ENCODE results near the gene ADAMTS2.

The ADAMTS2 gene

DNA sequence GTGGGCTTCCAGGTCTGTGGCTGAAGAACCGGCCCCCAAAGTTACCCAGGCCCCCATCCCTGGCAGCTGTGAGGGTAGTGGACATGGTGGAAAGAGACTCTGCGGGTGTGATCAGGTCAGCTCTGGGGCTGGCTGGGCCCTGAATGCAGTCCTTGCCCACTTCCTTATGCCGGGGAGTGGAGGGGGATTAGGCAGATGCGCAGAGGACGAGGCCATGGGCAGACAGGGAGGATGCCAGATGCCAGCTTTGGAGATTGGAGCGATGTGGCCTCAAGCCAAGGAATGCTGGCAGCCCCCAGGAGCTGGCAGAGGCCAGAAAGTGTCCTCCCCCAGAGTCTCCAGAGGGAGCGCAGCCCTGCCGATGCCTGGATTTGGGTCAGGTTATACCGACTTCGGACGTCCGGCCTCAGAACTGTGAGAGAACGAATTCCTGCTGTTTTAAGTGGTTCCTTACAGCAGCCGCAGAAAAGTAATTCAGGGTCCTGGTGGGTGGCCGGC is 69.8 kb downstream of the ADAMTS2 start:
- DNase-seq = no peak

DNA sequence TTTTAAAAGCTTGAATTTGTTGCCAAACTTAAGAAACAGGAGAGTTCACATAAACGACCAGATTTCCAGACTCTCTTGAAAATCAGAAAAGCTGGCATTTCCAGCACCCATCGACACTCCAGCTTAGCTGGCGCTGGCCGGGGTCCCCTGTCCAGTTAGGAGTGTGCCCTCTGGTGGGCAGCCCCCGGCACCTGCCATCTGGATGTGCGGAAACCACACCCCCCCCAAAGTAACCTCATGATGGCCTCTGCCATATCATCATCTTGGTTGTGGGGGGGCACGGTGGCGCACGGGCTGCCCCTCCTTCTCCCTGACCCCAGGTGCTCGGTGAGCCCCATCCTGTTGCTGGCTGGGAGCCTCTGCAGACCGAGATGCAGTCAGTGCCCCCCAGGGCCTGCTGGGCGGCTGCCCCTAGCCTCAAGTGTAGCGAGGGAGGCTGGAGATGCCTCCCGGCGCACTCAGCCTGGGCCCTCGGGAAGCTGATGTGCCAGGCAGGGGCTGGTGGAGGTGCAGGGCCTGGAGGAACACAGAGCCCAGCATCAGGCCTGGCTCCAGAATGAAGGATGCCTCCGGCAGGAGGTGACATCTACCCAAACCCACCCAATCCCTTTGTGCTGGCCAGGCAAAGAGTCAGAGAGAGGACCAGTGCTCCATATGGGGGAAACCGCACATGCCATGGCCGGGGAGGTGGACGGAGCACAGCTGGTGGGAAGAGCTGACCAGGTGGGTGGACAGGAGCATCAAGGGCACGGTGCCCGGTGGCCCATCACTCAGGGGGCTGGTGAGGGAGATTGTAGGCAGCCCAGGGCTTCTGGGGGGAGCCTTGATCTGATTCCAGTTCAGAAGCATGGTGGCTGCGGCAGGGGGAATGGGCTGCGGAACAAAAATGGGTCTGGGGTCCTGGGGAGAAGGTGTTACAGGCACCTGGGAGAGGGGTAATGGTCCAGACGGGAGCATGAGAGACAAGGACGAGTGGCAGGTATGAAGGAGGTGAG is 70.6 kb downstream of the ADAMTS2 start:
- no peak for DNase-seq

DNA sequence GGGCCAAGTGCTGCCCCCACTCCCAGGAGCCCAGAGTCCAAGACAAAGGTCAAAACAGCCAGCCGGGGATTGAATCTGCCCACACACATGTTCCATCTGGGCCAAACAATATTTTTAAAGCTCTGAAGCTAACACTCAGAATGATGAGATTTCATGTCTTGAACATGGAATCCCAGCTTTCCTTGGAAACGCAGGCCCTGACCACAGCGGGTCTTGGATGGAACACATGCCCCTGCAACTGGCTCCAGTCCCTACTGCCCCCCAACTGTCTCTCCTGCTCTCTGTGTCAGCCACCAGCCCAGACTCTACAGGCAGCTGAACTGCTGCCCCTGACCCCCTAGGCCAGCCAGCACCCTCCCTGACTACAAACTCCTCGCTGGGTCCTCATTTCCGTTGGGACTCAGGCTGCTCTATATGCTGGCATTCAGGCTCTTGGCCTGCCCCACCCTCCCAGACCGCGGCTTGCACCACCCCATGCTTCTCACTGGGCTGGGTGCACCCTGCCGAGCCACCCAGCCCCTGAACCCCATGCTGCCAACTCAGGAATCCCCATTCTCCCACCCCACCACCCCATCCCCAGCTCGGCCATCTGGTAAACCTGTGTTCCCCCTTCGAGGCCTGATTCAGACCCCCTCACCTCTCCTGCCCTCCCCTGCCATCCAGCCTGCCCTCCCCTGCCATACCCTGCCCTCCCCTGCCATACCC is 71.7 kb downstream of the ADAMTS2 start:
- no peak for DNase-seq

DNA sequence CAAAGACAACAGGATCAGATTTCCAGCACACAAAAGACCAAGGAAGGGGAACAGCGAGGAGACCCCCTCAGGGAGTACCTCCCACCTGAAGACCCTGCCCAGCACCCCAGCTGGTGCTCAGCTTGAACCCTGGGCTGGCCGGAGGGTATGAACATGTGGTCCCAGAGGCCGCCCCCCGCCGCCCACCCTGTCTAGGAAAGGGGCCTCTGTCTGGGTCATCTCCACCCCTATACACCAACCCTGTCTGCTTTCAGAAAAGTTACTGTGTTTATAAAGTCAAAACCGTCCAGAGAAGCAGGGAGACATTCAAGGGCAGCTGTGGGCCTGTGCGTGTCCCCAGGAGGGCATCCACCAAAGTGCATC is 72.2 kb downstream of the ADAMTS2 start:
- no peak for DNase-seq

DNA sequence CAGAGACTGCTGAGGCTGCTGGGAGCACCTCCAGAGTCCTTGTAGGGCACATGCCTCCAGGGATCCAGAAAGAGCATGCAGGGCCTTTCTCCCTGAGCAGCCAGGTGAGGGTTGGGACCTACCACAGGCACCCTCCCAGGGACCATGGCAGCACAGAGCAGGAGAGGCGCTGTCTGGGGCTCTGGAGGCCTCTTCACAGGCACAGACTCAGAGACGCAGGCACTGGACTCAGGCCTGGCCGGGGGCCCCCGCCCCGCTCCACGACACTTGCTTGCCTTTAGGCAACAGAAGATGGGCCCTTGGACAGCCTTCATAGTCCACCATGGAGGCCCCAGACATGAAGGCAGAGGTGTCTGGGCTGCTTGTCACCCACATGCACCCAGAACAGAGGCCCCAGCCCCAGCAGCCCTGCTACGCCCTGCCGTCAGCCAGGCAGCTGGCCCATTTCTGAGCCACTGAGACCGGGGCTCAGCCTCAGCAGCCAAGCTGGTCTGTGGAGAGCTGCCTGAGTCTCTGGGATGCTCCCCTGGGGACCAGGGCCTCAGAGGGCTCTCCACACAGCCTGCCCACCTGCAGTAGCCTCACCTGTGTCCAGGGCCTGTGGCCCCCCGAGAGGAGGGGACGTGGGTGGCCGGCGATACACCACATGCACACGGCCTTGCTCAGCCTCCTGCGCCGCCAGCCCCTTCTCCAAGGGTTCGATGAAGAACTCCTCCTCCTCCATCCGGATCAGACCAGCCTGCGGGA is 72.8 kb downstream of the ADAMTS2 start:
- no peak for DNase-seq

DNA sequence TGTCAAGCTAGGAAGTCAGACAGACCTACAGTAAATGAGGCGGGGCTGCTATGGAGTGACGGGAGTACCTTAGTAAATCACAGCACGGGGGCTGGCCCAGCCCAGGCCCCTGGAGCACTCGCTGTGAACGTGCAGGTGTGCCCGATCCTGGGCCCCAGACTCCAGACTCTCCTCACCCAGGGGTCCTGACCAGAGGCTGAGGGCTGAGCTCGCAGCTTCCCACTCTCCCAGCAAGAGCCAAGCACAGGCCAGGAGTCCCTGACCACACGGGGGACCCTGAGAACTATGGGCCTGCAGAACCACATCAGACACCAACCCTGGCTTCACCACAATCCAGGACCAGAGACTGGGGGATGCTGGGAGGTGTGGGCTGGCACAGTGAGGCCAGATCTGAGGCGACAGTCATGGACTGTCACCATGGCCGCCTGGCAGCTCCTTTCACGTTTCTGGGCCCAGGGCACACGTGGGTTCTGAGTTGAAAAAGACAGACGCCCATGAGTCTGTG is 73.4 kb downstream of the ADAMTS2 start:
- DNase-seq = no peak

DNA sequence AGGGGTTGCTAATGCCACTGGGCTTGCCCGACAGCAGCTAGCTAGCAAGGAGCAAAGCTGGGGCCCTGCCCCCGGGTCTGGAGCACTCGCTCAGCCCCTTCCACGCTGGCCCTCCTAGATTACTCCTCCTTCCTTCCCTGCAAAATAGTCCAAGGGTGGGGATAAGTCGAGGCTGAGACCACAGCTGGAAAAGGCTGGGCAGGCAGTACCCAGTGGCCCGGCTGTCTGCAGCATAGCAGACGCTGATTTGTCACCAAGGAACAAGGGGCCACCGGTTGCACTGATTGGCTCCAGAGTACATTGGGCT is 73.9 kb downstream of the ADAMTS2 start:
- DNase-seq = no peak

DNA sequence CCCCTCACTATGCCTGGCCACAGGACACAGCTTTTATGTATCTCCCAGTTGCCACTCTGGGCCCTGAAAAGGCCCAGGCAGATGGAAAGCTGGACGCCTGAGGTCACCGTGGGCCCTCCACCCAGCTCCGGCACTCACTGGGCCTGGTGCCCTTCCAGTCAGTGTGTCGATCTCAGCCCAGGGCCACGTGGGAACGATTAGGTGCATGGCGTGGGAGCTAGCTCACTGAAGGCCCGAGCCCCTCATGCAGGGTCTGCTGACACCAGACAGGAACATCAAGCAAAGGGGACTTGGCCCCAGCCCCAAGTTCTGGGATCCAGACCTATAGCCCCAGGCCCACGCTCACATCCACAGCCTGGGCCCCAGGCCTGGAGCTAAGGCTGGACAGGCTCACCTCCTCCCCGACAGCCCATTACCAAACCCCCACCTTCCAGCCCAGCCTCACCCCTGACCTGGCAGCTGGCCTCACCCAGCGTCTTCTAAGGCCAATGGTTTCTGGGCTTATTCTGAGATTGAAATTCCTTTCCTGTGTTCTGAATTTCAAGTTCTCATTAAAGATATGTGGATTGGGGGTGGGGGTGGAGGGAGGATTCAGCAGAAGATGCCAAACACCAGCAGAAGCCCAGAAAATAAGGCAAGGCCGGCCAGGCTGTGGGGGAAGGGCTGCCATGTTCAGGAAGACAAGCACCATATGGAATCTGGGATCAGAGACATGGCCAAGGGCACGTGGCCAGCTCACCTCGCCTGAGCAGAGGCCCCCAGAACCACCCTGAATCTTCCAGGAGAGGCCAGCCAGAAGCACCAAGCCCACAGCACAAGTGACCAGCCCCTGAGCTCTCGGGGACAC is 74.5 kb downstream of the ADAMTS2 start:
- DNase-seq = no peak

DNA sequence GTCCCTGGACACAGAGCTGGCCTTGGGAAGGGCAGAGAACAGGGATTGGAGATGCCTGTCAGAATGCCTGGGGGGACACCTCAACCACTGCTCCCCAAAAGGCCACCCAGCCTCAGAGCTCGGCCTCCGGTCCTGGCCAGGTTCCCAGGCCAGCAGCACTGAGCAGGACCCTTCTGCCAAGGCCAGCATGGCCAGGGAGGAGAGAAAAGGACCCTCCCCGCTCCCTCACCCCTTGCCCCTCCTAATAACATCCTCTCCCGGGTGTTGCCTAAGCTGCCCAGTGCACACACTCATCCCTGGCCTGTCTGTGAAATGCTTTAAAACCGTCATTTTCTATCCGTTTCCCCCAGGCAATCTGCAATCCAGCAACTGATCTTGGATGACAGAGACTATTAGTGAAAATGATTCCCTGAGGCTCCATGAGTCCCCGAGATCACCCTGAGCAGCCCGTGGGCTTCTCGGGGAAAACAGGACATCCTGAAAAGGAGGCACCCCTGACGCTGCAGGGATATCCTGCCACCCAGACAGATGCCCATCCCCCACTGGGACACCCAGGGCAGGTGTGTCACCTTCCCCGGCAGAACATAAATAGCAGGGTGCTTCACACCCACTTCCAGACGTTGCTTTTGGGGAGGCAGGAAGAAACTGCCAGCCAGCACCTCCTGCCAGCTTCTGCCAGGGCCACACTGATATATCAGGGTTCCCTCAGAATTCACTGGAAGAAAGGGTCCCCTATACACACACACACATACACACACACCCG is 75.3 kb downstream of the ADAMTS2 start:
- DNase-seq = no peak

DNA sequence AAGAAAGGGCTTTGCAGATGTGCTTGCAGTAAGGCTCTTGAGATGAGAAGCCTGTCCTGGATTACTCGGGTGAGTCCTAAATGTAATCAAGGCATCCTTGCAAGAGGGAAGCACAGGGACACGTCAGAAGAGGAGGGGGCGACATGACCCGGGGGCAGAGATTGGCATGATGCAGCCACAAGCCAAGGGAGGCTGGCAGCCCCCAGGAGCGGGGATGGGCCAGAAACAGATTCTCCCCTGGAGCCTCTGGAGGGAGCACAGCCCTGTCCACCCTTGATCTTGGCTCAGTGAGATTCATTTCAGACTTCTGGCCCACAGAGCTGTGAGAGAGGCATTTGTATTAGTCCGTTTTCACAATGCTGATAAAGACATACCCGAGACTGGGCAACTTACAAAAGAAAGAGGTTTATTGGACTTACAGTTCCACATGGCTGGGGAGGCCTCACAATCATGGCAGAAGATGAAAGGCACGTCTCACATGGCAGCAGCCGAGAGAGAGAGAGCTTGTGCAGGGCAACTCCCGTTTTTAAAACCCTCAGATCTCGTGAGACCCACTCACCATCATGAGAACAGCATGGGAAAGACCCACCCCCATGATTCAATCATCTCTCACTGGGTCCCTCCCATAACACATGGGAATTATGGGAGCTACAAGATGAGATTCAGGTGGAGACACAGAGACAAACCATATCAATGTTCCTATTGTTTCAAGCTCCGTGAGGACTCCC is 76.1 kb downstream of the ADAMTS2 start:
- DNase-seq = no peak

DNA sequence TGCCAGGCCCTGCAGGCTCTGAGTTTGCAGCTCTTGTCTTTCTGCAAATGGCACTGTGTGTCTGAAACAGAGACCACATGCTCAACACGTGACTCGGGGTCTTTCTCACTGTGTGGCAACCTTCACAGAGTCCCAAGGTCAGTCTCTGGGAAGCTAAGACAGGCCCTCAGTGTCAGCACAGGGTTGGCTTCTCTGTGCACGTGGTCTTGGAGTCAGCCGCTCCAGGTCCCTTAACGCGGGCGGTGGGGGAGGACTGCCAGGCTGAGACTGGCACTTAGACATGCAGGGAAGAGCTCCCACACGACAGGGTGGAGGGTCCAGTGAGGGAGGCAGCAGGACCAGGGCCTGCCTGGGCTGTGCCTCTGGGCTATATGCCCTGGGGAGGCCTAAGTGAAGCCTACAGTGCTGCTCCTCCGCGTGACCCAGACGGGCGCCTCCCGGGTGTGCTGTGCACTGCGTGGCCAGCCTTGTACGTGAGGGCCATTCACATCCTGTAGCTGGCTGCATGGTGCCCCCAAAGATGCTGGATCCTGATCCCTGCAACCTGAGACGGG is 76.8 kb downstream of the ADAMTS2 start:
- no peak for DNase-seq

DNA sequence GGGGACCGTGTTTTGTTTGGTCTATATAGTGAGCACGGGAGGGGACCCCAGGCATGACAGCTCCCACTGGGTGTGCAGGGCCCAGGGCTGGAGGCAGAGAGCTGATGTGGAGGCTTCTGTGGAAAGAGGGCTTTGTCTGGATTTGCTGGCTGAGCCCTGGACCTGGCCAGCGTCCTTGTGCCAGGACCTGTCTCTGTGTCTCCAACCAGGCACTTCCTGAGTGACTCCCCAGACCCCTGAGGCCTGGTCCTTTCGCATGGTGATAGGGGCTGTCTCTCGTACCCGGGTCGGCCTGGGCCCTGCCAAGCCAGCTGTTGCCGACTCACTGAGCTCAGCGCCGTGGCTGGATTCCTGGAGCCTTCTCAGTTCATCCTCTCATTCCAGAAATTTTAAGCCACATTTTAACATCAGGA is 77.6 kb downstream of the ADAMTS2 start:
- DNase-seq = no peak

DNA sequence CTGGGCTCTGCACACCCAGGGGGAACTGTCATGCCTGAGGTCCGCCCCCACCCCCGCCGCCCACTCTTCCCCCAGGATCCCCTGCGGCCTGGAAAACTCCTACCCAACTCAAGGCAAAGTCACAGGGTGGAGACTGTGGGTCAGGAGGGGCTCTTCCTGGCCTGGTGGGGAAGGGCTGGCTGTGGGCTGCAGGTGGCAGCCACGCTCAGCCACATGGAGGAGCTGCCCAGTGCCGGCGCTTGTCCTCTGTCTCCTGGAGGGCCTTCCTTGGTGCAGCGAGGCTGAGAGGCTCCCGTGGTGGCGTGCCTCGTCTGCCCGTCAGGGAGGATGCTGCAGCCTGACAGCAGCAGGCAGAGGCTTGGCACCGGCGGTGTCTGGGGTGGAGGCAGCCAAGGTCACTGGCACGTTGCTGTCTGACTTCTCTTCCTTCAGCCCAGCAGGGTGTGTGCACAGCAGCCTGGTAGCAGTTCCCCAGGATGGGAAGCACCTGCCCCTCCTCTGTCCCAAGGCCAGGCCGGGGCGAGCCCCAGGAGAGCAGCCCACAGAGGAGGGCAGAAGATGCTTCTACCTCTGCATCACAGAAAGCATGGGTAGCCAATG is 78.1 kb downstream of the ADAMTS2 start:
- no peak for DNase-seq

DNA sequence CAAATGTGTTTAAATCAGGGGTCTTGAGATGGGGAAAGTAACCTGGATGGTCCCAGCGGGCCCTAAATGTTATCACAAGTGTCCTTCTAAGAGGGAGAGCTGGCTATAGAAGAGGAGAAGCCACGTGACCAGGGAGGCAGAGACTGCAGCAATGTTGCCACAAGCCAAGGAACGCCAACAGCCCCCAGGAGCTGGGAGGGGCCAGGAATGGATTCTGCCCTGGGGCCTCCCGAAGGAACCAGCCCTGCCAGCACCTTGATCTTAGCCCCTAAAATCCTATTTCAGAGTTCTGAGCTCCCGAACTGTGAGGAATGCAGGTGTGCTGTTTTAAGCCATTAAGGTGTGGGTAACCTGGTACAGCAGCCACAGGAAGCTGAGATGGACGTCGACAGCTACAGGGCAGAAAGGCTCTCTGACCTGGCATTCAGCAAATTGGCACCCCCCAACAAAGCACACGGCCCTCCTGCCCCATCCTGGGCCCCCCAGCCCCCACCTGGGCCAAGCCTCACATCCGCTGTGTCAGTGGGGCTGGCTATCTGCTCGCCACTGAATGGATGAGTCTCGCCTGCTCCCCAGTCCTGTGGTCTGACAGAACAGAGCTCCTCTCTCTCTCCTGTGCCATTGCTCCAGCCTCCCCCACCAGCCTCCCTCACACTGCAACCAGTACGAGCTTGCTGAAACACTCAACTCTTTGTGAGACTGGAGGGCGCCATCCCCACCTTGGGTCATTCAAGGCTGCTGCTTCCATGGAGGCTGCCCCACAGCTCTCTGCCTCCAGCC is 78.8 kb downstream of the ADAMTS2 start:
- DNase-seq = no peak

DNA sequence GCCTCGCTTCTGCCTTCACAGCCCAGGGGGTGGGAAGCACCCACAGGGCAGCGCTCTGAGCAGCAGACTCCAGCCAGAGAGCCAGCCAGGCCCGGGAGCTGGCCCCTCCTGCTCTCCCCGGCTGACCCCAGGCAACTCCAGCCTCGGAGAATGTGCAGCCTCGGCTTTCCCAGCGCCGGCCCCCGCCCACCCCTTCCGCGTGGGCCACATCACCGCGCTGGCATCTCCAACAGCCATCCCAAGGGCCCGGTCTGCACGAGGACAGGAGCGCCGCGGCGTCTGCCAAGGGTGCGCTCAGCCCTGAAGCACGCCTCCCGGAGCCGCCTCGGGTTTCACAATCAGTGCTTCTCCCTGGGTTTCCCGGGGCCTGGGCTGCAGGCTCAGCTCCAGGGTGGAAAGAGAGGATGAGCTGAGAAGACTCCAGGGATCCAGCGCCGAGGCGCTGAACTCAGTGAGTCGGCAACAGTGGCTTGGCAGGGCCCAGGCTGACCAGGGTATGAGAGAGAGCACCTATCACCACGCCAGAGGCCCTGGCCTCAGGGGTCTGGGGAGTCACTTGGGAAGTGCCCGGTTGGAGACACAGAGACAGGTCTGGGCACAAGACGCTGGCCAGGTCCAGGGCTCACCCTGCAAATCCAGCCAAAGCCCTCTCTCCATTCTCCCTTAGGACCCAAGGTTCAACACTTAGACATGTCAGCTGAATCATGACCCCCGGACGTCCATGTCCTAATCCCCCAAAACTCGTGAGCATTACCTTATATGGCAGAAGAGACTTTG is 79.6 kb downstream of the ADAMTS2 start:
- no peak for DNase-seq

DNA sequence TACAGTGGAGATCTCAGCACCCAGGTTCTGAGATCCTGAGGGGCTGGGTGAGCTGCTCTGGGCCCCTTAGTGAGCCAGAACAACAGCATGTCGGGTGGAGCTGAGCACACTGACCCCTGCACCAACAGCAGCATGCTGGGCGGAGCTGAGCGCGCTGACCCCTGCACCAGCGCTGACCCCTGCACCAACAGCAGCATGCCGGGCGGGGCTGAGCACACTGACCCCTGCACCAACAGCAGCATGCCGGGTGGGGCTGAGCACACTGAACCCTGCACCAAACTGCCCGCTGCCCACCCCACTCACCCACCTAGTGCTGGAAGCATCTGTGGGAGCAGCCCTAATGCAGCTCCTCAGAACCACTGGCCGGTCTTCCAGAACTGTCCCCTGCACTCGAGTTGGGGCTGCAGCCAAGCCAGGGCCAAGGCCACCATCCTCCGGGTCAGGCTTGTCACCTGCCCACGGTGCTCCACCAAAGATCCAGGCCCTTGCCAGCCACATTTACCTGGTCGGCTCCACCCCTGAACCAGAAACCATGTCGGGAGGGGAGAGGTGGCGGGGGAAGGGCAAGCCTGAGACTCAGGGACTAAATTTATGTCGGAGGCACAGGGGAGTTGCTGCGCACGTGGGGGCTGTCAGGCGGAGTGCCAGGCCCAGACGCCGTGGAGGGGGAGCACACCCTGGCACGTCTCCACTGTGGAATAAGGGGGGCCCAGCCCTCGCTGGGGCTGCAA is 80.3 kb downstream of the ADAMTS2 start:
- DNase-seq = no peak

DNA sequence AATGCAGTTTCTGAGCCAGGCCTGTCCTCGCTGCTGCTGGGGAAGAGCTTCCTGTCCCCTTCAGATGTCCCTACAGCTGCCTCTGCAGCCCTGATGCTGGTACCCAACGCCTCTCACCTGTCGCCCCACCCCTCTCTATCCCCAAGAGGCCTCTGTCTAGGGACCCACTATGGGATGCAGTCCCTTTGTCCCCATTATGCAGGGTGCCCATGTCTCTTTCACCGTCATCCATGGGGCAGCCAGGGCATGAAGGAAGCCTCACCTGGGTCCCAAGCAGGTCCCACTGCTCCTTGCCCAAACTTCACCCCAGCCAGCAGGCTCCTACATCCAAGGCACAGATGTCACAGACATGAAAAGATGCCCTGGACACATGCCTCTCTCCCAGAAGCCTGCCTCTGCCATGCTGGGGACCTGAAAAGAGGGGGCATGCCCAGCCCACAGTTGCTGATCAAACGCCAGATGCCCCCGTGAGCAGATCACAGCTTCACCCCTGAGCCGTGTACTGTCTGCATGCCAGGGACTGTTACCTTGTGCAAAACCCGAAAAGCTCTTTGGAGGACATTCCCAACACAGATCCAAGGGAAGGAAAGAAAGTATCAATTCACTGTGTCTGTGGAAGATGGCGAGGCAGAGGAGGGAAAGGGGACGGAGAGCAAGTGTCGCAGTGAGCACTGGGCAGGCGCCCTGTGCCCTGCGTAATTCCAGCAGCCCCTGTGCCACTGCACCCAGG is 81.0 kb downstream of the ADAMTS2 start:
- DNase-seq = no peak
